Fibroblast of mammary gland (primary cell): ENCODE measurements around the gene FLT3LG.

Experiments used
- DNase-seq: peaks from one replicate; pipeline ENCODE4 v3.0.0-alpha.2; 2010; ENCODE audit warnings: low read depth
- H3K4me3 ChIP-seq: 2 replicates; pipeline ENCODE4 v1.5.1; 2011; ENCODE audit warnings: low read depth, mild to moderate bottlenecking, low read length, moderate library complexity; ENCODE audit not compliant: control insufficient read depth
- CTCF ChIP-seq: conservative IDR thresholded peaks from 2 replicates; pipeline ENCODE4 v1.5.1; 2011; ENCODE audit warnings: low read depth, low read length, inconsistent platforms; ENCODE audit not compliant: control insufficient read depth, insufficient read depth

FLT3LG gene

GRCh38 chr19:49445997-49446396, 28.0 kb upstream of the FLT3LG start:
- TF ChIP-seq CTCF = no peak
- DNase-seq = no peak
- no peak overlapping the region for H3K4me3 ChIP-seq

- peak overlapping the region; percentile 6 for H3K4me3 ChIP-seq
- TF ChIP-seq CTCF = no peak
- DNase-seq = peak; percentile 69
Measured at GRCh38 chr19:49447485-49448431, 26.3 kb upstream of the FLT3LG start.

GRCh38 chr19:49448432-49448786, 25.6 kb upstream of the FLT3LG start:
- no peak for TF ChIP-seq CTCF
- H3K4me3 ChIP-seq = no peak overlapping the region
- DNase-seq = no peak

GRCh38 chr19:49450405-49450804, 23.6 kb upstream of the FLT3LG start:
- peak overlapping the region; percentile 98 for H3K4me3 ChIP-seq

GRCh38 chr19:49451430-49452181, 22.4 kb upstream of the FLT3LG start, which contains the start of gene PIH1D1:
Gene PIH1D1, minus strand, starts transcription at chr19:49451814. Its CDS starts 240 bp downstream, at chr19:49451574.
- DNase-seq = peak; percentile 99
- H3K4me3 ChIP-seq = peak within 1 kb of the TSS; percentile 98
- peak; percentile 9 for TF ChIP-seq CTCF

More at GRCh38 chr19:49450405-49450804, 23.6 kb upstream of the FLT3LG start:
- TF ChIP-seq CTCF = no peak
- no peak for DNase-seq

GRCh38 chr19:49453013-49453756, 20.8 kb upstream of the FLT3LG start, which contains the start of gene ALDH16A1:
Gene ALDH16A1, plus strand, starts transcription at chr19:49453225. Its CDS starts 107 bp downstream, at chr19:49453332.
- H3K4me3 ChIP-seq = peak within 1 kb of the TSS; percentile 88
- TF ChIP-seq CTCF = no peak
- peak; percentile 96 for DNase-seq
